HG03066 (cell line): Measurements from ENCODE around the gene ZGPAT.

Experiments
- ATAC-seq: cut with Tn5 transposase; IDR thresholded peaks from one replicate; pipeline ENCODE4 v1.9.1; 2021; ENCODE audit warnings: low read depth; ENCODE audit not compliant: unreplicated experiment

ZGPAT gene

DNA sequence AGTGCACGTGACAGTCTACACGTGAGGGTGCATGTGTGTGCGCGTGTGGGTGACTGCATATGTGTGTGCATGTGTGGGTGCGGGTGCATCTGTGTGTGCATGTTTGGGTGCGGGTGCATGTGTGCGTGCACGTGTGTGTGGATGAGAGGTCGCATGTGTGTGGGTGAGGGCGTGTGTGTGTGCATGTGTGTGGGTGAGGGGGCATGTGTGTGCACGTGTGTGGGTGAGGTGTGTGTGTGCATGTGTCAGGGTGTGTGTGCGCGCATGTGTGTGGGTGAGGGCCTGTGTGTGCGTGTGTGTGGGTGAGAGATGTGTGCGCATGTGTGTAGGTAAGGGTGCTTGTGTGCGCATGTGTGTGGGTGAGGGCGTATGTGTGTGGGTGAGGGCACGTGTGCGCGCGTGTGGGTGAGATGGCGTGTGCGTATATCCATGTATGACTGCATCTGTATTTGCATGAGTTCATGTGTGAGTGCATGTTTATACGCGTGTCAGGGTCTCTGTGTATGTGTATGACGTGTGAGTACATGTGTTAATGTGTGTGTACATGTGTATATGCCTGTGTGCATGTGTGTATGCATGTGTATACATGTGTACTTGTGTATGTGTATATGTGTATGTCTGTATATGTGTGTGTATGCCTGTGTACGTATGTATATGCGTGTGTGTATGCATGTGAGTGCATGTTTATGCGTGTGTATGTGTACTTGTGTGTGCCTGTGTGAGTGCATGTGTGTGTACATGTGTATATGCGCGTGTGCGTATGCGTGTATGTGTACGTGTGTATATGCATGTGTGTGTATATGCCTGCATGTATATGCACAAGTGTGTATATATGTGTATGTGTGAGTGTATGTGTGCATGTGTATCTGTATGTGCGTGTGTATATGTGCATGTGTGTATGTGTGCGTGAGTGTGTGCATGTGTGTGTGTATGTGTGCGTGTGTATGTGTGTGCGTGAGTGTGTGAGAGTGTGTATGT is 24.6 kb downstream of the ZGPAT start:
- ATAC-seq = no peak

DNA sequence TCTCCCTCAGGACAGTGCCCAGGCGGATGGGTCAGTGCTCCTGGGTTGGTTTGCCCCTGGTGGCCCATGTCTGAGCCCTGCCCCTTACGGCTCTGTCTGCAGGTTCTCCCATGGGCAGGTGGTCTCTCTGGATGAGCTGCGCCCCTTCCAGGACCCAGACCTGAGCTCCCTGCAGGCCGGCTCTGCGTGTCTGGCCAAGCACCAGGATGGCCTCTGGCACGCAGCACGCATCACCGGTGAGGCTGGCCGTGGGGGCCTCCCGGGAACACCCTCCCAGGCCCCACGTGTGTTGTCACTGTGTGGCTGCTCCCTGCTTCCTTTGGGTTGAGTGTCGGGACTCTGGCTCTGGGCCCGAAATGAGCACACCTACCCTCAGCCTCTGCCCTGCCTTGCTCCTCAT is 25.3 kb downstream of the ZGPAT start:
- no peak for ATAC-seq

DNA sequence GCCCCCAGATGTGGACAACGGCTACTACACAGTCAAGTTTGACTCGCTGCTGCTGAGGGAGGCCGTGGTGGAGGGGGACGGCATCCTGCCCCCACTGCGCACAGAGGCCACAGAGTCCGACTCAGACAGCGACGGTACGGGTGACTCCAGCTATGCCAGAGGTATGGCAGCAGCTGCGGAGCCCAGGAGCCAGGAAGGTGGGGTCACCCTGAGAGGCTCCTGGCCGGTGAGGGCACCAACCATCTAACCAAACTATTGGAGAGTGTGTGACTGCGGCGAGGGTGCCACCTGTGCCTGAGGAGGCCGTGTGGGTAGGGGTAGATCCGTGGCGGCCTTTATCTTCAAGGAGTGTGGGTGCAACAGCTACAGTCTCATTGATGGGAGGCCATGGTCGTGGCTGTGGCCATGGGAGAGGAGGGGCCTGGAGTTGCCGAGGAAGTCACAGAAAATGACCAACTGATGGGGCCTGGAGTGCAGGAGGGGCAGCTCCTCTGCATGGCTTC is 25.8 kb downstream of the ZGPAT start:
- no peak for ATAC-seq

DNA sequence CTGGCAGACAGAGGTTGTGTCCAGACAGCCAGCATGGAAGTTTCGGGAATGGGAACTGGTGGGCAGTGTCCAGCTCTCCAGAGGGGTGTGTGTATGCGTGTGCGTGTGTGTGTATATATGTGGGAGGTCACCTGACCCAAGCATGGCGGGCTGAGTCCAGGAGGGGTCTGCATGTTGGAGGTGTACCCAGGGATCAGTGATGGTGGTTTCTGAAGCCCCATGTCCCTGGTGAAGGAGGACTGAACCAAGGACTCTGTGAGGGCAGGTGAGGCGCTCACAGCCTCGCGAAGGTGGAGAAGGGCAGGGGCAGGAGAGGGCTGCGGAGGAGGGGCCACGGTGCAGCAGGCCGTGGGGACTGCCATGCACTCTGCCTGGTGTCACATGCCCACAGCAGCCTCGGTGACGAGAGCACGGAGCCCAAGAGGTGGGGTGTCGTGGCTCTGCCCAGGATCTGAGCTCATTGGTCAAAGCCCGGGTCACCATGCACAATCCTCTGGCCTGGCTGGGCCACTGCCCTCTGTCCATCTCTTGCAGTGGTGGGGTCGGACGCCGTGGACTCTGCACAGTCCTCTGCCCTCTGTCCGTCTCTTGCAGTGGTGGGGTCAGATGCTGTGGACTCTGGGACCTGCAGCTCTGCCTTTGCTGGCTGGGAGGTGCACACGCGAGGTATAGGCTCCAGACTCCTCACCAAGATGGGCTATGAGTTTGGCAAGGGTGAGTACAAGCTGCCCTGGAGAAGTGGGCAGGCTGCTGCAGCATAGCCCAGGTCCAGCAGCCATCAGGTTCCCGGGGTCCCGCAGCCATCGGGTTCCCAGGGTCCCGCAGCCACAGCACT is 26.5 kb downstream of the ZGPAT start:
- no peak for ATAC-seq

DNA sequence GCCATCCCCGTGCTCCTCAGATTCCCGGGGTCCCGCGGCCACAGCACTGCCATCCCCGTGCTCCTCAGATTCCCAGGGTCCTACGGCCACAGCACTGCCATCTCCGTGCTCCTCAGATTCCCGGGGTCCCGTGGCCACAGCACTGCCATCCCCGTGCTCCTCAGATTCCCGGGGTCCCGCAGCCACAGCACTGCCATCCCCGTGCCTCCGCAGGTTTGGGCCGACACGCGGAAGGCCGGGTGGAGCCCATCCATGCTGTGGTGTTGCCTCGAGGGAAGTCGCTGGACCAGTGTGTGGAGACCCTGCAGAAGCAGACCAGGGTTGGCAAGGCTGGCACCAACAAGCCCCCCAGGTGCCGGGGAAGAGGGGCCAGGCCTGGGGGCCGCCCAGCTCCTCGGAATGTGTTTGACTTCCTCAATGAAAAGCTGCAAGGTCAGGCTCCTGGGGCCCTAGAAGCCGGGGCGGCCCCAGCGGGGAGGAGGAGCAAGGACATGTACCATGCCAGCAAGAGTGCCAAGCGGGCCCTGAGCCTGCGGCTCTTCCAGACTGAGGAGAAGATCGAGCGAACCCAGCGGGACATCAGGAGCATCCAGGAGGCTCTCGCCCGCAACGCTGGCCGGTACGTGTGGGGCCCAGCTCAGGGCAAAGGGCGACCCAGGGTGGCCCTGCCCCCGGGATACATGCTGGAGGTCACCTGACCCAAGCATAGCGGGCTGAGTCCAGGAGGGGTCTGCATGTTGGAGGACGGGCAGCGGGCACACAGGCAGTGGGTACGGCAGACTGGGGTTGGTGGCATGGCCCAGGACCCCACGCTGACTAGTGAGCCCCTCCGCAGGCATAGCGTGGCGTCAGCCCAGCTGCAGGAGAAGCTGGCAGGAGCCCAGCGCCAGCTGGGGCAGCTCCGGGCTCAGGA is 27.4 kb downstream of the ZGPAT start:
- ATAC-seq = no peak

DNA sequence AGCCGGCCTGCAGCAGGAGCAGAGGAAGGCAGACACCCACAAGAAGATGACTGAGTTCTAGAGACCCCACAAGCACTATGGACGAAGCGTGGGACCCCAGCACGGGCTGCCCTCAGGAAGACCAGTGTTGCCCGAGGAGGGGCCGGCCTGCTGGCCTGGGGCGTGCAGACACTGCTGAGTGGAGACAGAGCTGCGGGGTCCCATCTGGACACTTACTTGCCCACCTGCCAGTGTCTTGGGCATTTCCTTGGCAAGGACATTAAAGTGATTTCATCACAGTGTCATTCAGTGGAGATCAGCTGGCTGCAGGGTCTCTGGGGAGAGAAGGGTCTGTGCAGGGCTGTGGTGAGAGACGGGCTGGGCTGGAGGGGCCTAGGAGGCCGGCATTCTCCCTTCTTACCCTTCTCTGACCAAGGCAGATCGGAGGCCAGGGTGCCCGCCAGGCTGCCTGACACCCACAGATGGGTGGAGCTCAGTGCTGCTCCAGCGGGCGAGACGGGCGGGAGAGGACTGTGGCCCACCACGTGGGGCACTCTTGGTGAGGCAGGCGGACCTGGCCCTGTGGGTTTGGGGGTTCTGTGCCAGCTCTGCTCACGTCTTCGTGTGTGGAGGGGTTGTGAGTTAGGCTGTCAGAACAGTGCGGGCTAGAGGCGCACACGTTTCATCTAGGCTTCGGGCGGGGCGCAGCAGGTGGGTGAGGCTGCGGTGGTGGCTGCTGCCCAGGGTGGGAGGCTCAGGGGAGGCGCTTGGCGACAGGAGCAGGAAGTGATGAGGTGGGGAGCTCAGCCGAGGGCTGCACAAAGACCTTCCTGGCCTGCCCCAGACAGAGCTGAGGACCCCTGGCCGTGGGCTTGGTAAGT is 28.2 kb downstream of the ZGPAT start, which contains the start of gene LIME1:
Gene LIME1 (plus strand): TSS at position 806 of the 860 bp plus-strand sequence. CDS start 886 bp downstream, outside the sequence.
- ATAC-seq = no peak

DNA sequence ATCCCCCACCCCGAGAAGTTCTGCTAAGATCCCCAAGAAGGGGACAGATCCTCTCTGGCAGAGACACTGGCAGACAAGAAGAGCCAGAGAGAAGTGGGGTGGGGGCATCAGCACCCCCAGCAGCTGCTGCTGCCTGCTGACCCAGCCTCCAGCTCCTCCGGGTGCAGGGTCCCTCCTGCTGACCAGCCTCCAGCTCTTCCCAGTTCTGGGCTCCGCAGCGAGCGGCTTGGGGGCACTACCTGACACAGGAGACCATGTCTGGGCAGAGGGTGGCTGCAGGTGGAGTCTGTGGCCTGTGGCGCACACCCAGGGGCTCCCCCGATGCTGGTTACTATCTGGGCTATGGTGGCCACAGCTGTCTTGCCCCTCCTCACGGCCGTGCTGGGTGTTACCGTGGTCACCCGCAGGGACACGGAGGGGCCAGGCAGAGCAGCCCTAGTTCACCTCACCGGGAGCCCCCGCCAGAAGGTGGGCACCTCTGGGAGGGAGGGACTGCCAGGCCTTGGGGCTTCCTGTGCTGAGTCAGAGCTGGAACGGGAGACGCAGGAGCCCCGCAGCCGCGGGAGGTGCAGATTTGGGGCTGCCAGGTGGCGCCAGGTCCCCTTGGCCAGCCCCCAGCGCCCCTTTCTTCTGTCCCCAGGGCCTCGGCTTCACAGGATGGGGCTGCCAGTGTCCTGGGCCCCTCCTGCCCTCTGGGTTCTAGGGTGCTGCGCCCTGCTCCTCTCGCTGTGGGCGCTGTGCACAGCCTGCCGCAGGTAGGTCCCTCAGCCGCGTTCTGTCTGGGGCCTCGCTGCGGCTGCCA is 29.3 kb downstream of the ZGPAT start:
- no peak for ATAC-seq

DNA sequence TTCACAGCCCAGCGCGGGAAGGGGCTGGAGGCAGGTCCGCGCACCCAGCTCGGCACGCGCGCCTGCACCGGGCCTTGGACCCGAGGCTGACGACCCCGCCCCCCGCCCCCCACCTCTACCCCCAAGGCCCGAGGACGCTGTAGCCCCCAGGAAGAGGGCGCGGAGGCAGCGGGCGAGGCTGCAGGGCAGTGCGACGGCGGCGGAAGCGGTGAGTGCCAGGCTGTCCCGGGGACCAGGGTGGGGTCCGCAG is 29.8 kb downstream of the ZGPAT start:
- ATAC-seq = no peak

DNA sequence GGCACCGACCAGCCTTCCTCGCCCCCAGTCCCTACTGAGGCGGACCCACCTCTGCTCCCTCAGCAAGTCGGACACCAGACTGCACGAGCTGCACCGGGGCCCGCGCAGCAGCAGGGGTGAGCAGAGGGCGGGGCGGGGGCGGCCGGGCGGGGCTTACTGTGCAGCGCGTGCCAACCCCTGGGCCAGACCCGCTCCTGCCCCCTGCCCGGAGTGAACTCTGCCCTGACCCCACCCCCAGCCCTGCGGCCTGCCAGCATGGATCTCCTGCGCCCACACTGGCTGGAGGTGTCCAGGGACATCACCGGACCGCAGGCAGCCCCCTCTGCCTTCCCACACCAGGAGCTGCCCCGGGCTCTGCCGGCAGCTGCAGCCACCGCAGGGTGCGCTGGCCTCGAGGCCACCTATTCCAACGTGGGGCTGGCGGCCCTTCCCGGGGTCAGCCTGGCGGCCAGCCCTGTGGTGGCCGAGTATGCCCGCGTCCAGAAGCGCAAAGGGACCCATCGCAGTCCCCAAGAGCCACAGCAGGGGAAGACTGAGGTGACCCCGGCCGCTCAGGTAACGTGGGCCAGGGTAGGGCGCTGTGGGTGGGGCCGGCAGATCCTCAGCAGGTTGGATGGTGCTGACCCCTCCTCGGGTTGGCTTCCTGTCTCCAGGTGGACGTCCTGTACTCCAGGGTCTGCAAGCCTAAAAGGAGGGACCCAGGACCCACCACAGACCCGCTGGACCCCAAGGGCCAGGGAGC is 30.3 kb downstream of the ZGPAT start:
- no peak for ATAC-seq

DNA sequence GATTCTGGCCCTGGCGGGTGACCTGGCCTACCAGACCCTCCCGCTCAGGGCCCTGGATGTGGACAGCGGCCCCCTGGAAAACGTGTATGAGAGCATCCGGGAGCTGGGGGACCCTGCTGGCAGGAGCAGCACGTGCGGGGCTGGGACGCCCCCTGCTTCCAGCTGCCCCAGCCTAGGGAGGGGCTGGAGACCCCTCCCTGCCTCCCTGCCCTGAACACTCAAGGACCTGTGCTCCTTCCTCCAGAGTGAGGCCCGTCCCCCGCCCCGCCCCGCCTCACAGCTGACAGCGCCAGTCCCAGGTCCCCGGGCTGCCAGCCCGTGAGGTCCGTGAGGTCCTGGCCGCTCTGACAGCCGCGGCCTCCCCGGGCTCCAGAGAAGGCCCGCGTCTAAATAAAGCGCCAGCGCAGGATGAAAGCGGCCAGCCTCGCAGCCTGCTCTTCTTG is 30.9 kb downstream of the ZGPAT start:
- no peak for ATAC-seq

DNA sequence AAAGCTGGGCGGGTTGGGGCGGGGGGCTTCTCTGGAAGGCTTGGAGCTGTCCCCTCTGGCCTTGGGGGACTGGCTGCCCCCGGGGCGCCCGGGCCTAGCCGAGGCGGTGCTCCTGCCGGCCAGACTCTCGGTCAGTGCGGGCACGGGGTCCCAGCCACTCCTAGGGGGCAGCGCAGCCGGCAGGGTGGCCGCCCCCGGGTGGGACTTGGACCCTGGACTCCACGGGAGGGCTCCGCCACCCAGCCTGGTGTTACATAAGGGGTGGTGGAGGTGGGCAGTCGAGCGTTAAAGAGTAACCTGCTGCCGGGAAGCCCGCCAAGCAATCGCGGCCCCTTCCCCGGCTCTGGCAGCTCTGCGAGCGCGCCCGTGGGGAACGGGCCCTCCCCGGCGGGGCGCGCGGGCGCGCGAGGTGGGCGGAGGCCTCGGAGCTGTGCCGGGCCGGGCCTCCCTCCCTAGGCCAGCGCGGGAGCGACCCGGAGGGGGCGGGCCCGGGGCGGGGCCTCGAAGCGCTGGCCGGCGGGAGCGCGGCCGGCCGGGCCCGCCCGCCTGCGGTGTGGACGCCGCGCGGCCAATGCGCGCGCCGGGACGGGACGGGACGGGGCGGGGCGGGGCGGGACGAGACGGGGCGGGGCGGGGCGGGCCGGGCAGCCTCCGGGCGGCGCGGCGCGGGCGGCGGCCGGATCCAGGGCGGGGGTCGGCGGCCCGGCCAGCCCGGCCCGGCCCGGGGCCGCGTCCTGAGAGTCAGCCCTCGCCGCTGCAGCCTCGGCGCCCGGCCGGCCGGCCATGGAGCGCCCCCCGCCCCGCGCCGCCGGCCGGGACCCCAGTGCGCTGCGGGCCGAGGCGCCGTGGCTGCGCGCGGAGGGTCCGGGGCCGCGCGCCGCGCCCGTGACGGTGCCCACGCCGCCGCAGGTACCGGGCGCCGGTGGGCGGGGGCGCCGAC is 31.6 kb downstream of the ZGPAT start, which contains the start of gene SLC2A4RG:
Gene SLC2A4RG (plus strand): TSS at position 647 of the 940 bp plus-strand sequence. CDS start 137 bp downstream, at position 784.
- no peak for ATAC-seq

DNA sequence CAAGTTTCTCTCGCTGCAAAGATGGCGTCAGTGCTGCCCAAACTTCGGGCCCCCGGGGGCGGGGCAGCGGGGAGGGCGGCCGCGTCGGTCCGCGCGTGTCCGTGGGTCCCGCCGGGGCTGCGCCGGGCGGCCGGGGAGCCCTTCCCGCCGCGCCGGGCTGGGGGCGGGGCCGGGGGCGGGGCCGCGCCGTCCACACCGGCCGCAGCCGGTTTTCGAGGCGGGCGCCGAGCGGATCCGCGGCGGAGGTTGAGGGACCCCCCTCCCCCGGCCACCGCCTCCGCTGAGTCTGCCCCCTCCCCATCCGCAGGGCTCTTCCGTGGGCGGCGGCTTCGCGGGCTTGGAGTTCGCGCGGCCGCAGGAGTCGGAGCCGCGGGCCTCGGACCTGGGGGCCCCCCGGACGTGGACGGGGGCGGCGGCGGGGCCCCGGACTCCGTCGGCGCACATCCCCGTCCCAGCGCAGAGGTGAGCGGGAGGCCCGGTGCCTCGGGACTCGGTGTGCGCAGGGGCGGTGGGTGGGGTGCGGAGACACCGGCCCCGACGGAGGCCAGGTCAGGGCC is 32.3 kb downstream of the ZGPAT start:
- ATAC-seq = no peak

DNA sequence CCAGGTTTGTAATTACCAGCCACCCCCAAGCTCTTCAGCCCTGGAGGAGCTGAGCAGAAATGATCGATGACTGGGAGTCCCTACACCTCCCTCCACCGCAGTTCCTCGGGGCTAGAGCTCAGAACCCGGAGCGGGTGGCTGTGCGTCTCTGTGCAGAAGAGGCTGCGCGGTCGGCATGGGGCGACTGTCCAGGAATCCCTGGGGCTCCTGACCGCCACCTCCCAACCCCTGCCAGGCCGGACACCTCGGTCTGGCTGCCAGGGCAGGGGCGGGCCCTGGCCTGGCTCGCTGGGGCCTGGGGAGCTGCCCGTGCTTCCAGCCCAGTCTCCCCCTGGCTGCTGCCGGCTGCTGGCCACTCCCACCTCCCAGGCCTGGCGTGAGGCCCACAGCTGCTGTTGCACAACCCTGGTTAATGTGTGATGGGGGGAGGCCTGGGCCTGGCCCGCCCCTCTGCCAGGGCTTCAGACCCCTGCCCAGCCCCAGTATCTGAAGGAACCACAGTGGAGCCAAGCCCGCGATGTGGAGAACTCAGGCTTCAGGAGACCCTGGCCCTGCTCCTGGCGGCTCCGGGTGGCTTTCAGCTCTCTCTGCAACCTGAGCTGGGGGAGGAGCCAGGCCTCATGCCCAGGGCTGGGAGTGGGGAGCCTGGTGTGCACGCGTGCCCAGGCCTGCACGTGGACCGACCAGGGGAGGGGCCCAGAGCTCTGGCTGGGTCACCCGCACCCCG is 33.0 kb downstream of the ZGPAT start:
- no peak for ATAC-seq

DNA sequence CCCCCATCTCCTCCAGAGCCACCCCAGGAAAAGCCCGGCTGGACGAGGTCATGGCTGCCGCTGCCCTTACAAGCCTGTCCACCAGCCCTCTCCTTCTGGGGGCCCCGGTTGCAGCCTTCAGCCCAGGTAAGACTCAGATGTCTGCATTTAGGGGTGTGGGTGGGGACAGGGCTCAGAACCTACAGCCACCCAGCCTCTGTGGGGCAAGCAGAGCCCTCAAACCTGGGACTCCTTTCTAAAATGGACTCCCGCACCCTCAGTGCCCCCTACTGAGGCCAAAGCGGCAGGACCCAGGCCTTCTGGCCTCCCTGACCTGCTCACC is 33.5 kb downstream of the ZGPAT start:
- no peak for ATAC-seq

DNA sequence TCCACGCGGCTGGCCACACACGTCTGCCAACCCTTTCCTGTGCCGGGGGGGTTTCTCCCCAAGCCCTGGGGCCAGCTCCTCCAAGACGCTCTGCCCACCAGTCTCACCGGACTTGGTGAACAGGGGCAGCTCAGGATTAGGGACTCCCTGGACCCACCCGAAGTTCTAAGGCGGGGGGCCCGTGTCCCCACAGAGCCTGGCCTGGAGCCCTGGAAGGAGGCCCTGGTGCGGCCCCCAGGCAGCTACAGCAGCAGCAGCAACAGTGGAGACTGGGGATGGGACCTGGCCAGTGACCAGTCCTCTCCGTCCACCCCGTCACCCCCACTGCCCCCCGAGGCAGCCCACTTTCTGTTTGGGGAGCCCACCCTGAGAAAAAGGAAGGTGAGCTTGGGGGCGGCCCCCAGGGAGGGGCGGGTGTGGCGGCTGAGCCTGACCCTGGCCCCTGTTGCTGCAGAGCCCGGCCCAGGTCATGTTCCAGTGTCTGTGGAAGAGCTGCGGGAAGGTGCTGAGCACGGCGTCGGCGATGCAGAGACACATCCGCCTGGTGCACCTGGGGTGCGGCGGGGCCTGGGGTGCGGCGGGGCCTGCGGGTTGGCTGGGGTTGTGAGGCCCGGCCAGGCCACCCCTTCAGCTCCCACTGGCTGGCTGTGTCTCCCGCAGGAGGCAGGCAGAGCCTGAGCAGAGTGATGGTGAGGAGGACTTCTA is 34.0 kb downstream of the ZGPAT start:
- ATAC-seq = no peak
